Measurements from ENCODE around the gene ZKSCAN8. TPM values are rescaled to one million over a fixed set of nuclear protein-coding genes. Genes with fewer than 3 reads are reported as not detected.

The ZKSCAN8 gene
- total RNA-seq = 10 to 100 TPM; 13.7 to 14.8 TPM

DNA sequence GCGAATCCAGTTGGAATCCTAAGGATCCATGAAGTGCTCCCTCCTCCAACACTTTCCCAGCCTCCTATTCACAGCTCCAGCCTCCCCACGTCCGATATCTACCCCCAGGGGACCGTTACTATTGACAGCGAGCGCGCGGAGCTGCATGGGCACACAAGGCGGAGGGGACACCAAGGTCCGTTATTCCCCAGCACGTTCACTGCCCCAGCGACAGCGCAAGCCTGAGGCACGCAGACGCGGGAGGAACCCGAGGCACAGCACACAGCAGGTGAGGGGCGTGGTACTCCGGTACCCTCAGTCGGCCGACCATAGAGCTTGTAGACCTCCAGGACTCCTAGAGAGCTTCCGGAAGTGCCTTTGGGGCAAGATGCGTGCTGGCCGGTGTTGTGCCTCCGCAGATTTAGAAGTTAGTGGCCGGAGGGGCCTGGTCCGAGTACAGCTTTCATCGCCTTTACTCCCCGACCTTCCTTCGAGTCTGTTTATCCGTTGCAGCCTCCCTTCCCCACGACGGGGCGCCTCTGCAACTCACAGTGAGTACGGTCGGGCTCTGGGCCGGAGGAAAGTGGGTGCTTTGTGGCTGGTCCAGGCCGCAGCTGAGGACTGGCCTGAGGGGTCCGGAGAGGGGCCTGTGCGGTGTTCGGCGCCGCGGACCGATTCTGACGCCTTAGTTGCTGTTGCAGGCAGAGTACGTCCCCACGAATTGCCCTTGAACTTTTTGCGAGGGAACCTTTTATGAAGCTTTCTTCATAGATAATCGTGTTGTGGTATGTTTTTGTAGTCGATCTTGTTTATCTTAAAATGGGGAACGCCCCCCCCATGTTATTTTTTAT is at the start of gene ZKSCAN8:
TSS of gene ZKSCAN8 (plus strand) at position 384 of the 830 bp plus-strand sequence. CDS start 6,525 bp downstream, outside the sequence.

DNA sequence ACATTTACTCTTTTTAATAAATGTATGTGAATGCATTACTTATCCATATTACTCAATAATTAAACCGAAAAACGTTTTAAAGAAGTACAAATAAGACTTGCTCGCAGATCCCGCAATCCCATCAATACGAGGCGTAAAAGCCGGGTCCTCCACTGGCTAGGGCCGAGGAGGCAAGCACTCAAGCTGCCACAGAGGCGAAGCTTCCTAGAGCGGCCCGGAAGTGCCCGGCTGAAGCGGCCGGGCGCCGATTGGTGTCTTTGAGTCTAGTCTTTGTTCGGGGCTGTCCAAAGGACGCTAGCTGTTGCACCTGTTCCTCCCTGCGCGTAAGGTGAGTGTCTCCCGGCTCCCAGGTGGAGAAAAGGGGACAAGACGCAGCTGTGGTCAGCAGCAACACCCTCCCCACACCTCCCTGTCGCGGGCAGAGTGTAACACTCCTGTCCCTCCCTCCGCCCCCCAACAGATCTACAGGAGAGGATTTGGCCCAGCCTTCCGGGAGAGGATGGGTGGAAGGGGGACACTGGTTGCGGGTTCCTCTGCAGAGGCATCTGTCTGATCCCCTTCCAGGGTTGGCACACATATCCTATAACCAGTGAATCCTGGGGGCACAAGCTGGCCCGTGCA is 17.2 kb upstream of the ZKSCAN8 start, which contains the start of gene ZSCAN16:
TSS of gene ZSCAN16 (plus strand) at position 260 of the 621 bp plus-strand sequence. CDS start 835 bp downstream, outside the sequence.

Other genes with a start within 250 kb of the ZKSCAN8 start
- not detected for gene OR2B2, start 229.5 kb upstream of the ZKSCAN8 start, total RNA-seq
- gene OR2B6, start 184.6 kb upstream of the ZKSCAN8 start, total RNA-seq = not detected
- gene ZNF165, start 61.3 kb upstream of the ZKSCAN8 start, total RNA-seq = under 1 TPM; 0.67 to 0.69 TPM
- 1 to 10 TPM; 2.4 to 2.7 TPM for gene ZSCAN16, start 17.3 kb upstream of the ZKSCAN8 start, total RNA-seq
- gene ZSCAN9, start 83.4 kb downstream of the ZKSCAN8 start, total RNA-seq = 1 to 10 TPM; 7.3 to 7.9 TPM
- 1 to 10 TPM; 4.7 to 5.5 TPM for gene ZKSCAN4, start 110.4 kb downstream of the ZKSCAN8 start, total RNA-seq
- gene NKAPL, start 117.4 kb downstream of the ZKSCAN8 start, total RNA-seq = 1 to 10 TPM in 1 of 2 donors, under 1 TPM in 1; 1.00 to 1.4 TPM
- gene ZSCAN26, start 125.3 kb downstream of the ZKSCAN8 start, total RNA-seq = 1 to 10 TPM; 8.7 to 10.0 TPM
- 1 to 10 TPM; 4.5 to 5.7 TPM for gene PGBD1, start 139.7 kb downstream of the ZKSCAN8 start, total RNA-seq
- 1 to 10 TPM; 3.0 to 4.1 TPM for gene ZSCAN31, start 194.3 kb downstream of the ZKSCAN8 start, total RNA-seq
- 1 to 10 TPM; 4.3 to 5.5 TPM for gene ZKSCAN3, start 208.1 kb downstream of the ZKSCAN8 start, total RNA-seq